Natural killer cell (primary cell): ENCODE results near the gene CNPY2. TPM values are rescaled to one million over a fixed set of nuclear protein-coding genes. Genes with fewer than 3 reads are reported as not detected.
A peak's percentile ranks its signal among the peaks of the same experiment; 100 is the strongest.
"Not testable (repeated sequence)": the region's sequence is repeated elsewhere in the genome, so short reads cannot be mapped to it uniquely, and the experiment has no call there.

Source experiments
- ATAC-seq, 3 donors: fragments of 150-1000 bp in 2 of 3; fragments of 200-7000 bp in 1 of 3; cut with Tn5 transposase; 1 replicate in 1 of 3; 2 replicates in 2 of 3; pipeline ENCODE4 v1.10.0; 2021; ENCODE audit warnings: mild to moderate bottlenecking in 2 of 3, moderate library complexity in 2 of 3
- DNase-seq, 2 donors: peaks; one replicate each; pipeline versions ENCODE4 v3.0.0 to v3.0.0-alpha.2; 2013 to 2021; ENCODE audit warnings: mixed read lengths in 1 of 2
- H3K27ac ChIP-seq: one replicate; pipeline ENCODE4 v1.5.1; 2013; ENCODE audit warnings: mild to moderate bottlenecking, low read length
- H3K27me3 ChIP-seq: one replicate; pipeline ENCODE4 v1.6.1; 2013; ENCODE audit warnings: low read length; ENCODE audit not compliant: control insufficient read depth, insufficient read depth
- H3K36me3 ChIP-seq: one replicate; pipeline ENCODE4 v1.6.1; 2013; ENCODE audit warnings: low read length; ENCODE audit not compliant: control insufficient read depth, insufficient read depth
- H3K4me1 ChIP-seq: one replicate; pipeline ENCODE4 v1.6.1; 2013; ENCODE audit warnings: low read length; ENCODE audit not compliant: control insufficient read depth, insufficient read depth
- H3K4me3 ChIP-seq: one replicate; pipeline ENCODE4 v1.5.1; 2013; ENCODE audit warnings: low read length
- H3K9me3 ChIP-seq: one replicate; pipeline ENCODE4 v1.6.1; 2013; ENCODE audit warnings: low read length; ENCODE audit not compliant: control insufficient read depth, insufficient read depth
- H3K27ac Mint-ChIP-seq, 2 donors: one replicate each; pipeline ENCODE4 v1.8.0; 2022; ENCODE audit warnings: mild to moderate bottlenecking in 2 of 2, mixed read lengths in 2 of 2, moderate library complexity in 1 of 2
- H3K27me3 Mint-ChIP-seq, 2 donors: one replicate each; pipeline ENCODE4 v1.8.0; 2022; ENCODE audit warnings: low read depth in 2 of 2, mixed read lengths in 2 of 2
- H3K36me3 Mint-ChIP-seq: one replicate; pipeline ENCODE4 v1.8.0; 2022; ENCODE audit warnings: mixed read lengths
- H3K4me1 Mint-ChIP-seq, 2 donors: one replicate each; pipeline ENCODE4 v1.8.0; 2022; ENCODE audit warnings: mixed read lengths in 2 of 2
- H3K4me3 Mint-ChIP-seq: one replicate; pipeline ENCODE4 v1.8.0; 2022; ENCODE audit warnings: mild to moderate bottlenecking, moderate library complexity, mixed read lengths
- H3K9me3 Mint-ChIP-seq, 2 donors: one replicate each; pipeline ENCODE4 v1.8.0; 2022; ENCODE audit warnings: mixed read lengths in 2 of 2
- WGBS: methylation state at CpG from one replicate; pipeline ENCODE4 v1.1.7; 2013; ENCODE audit warnings: missing lambda C conversion rate; ENCODE audit not compliant: insufficient coverage; 5-methylcytosine and 5-hydroxymethylcytosine counted together
- intact Hi-C: fragments of 100-400 bp; cut with micrococcal nuclease; formaldehyde crosslinking; loops from one replicate; pipeline ENCODE4 v1.14.2; 2022
- total RNA-seq, 4 donors: library from RNA; stranded (reverse); fragments of 120-200 nt in 1 of 4; gene quantifications; one replicate each; pipeline versions ENCODE4 v1.2.3 to v1.2.4, GENCODE V29; 2013 to 2022
- TF ChIP-seq, protein P1 (sequence below): fragments of 200-600 bp; IDR thresholded peaks from one replicate; pipeline ENCODE4 v1.8.0; 2022; ENCODE audit warnings: antibody characterized with exemption

CNPY2 gene
- total RNA-seq, 3 donors from 2014 or later (not counting 1 experiment from before 2014, with no cell fraction given), result 50.4 to 64.3 (median 60.8) TPM

DNA sequence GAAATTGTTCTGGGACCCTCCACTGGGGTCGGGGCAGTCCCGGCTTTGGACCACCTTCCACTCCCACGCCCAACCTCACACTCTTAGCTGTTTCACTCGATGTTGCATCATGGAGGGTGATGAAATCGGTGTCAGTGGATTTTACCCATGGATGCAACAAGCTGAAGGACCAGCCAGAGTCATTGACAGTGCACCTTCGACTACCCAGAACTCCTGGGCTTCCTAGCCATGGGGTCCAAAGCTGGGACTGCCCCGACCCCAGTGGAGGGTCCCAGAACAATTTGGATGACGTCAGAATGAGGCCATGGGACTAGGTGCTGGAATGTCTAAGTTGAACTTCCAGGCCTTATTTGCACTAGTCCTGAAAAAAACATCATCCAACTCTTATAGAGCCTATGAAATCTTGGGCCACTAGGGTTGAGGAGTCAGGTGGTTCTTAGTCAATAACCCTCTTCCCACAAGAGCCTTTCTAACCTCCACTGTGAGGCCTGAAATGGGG, 22.0 kb upstream of the CNPY2 start:
- Histone ChIP-seq H3K27me3 (no peaks in the 10 kb centered on the region), H3K27ac (peak overlapping the region; percentile 32), H3K4me3 (no peak overlapping the region), H3K4me1 (peaks cover 38% of the 10 kb centered on the region), H3K9me3 (no peaks in the 10 kb centered on the region), H3K36me3 (peaks cover 5% of the 10 kb centered on the region)
- H3K27ac Mint-ChIP-seq, result peak overlapping the region in 1 of 2 donors; percentile 91
- H3K4me1 Mint-ChIP-seq, result peaks cover 17 to 30% of the 10 kb centered on the region in 2 donors
- peaks cover 3% of the 10 kb centered on the region for H3K36me3 Mint-ChIP-seq
- no peaks in the 10 kb centered on the region for H3K27me3 Mint-ChIP-seq
- WGBS, result 93% methylated on average over 8 of the region's 8 CpGs
- no peaks in the 10 kb centered on the region for H3K9me3 Mint-ChIP-seq
- ATAC-seq (no peak), DNase-seq (peak in 1 of 2 donors; percentile 29)
- intact Hi-C loops, result no loop called here
- no peak overlapping the region for H3K4me3 Mint-ChIP-seq
- TF ChIP-seq, protein P1, sequence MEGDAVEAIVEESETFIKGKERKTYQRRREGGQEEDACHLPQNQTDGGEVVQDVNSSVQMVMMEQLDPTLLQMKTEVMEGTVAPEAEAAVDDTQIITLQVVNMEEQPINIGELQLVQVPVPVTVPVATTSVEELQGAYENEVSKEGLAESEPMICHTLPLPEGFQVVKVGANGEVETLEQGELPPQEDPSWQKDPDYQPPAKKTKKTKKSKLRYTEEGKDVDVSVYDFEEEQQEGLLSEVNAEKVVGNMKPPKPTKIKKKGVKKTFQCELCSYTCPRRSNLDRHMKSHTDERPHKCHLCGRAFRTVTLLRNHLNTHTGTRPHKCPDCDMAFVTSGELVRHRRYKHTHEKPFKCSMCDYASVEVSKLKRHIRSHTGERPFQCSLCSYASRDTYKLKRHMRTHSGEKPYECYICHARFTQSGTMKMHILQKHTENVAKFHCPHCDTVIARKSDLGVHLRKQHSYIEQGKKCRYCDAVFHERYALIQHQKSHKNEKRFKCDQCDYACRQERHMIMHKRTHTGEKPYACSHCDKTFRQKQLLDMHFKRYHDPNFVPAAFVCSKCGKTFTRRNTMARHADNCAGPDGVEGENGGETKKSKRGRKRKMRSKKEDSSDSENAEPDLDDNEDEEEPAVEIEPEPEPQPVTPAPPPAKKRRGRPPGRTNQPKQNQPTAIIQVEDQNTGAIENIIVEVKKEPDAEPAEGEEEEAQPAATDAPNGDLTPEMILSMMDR, result no peak

DNA sequence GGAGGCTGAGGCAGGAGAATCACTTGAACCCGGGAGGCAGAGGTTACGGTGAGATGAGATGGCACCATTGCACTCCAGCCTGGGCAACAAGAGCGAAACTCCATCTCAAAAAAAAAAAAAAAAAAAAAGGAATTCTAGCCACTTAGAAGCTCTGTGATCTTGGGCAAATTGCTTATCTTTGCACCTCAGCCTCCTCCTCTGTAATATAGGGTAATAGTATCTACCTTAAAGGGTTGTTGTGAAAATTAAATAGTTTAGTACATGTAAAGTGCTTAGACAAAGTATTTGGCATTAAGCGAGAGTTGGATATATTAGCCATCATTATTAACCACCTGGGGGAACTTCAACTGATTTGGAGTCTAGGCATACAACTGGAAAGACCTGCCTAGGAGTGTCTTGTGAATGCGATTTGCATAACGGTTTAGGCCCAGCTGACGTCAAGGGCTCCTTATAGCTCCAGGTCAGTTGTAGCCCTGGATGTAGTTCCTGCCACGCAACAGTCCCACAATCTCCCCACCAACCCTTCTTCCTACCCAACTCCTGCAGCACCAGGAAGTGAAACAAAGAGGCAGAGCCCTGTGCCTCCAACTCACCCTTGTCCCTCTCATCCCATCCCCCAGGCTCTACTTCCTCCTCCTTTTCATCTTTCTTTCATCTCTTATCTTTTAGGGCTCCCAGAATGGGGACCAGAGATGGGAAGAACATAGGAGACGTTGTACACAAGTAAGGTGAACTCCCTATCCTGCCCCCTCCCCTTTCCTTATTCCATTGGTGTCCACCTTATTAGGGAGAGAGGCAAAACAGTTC, 20.8 kb upstream of the CNPY2 start:
- no peak overlapping the region for H3K27ac ChIP-seq
- no peak for ATAC-seq
- intact Hi-C loops, result no loop called here
- peaks cover 42% of the 10 kb centered on the region for H3K4me1 ChIP-seq
- H3K36me3 Mint-ChIP-seq, result no peaks in the 10 kb centered on the region
- H3K4me1 Mint-ChIP-seq, result peaks cover 19 to 33% of the 10 kb centered on the region in 2 donors
- peak overlapping the region; percentile 8 to 11 for H3K27ac Mint-ChIP-seq
- H3K36me3 ChIP-seq, result peaks cover 1% of the 10 kb centered on the region
- TF ChIP-seq, protein P1, result no peak
- H3K27me3 ChIP-seq, result no peaks in the 10 kb centered on the region
- DNase-seq, result peak in 1 of 2 donors; percentile 19
- H3K4me3 ChIP-seq, result no peak overlapping the region
- H3K4me3 Mint-ChIP-seq, result no peak overlapping the region
- H3K27me3 Mint-ChIP-seq, result no peaks in the 10 kb centered on the region
- 93% methylated on average over 7 of the region's 9 CpGs for WGBS
- no peaks in the 10 kb centered on the region for H3K9me3 ChIP-seq
- no peaks in the 10 kb centered on the region for H3K9me3 Mint-ChIP-seq

DNA sequence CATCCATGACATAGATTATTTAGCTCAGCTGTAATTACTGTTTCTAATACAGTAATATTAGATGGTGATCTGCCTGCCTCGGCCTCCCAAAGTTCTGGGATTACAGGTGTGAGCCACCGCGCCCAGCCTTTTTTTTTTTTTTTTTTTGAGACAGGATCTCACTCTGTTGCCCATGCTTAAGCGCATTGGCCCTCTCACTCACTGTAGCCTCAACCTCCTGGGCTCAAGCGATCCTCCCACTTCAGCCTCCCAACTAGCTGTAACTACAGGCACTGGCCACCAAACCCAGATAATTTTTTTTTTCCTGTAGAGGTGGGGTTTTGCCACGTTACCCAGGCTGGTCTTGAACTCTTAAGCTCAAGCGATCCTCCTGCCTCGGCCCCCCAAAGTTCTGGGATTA, 19.7 kb upstream of the CNPY2 start:
- peaks cover 19 to 38% of the 10 kb centered on the region in 2 donors for H3K4me1 Mint-ChIP-seq

DNA sequence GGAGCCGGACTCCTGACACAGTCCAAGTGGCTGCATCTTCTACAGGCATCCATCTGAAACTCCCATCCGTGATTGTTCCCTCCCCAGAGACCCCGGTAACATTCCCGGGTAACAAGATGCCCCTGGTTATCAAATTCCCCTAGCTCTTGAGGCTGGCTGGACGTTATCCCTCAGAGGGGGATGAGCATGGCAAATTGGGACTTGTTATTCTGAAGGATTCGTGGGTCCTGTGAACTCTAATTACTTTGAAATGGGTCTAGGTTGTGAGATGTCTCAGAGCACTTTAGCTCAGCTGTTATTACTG, 18.7 kb upstream of the CNPY2 start:
- no peak for ATAC-seq
- WGBS, result 7% methylated on average over 5 of the region's 6 CpGs
- Mint-ChIP-seq H3K4me3 (peak overlapping the region; percentile 93), H3K9me3 (no peaks in the 10 kb centered on the region), H3K36me3 (no peaks in the 10 kb centered on the region), H3K4me1 (peaks cover 19 to 38% of the 10 kb centered on the region in 2 donors), H3K27me3 (no peaks in the 10 kb centered on the region), H3K27ac (peak overlapping the region; percentile 99)
- TF ChIP-seq, protein P1, result no peak
- no peak for DNase-seq
- H3K4me1 ChIP-seq, result peaks cover 37% of the 10 kb centered on the region
- no peaks in the 10 kb centered on the region for H3K9me3 ChIP-seq
- H3K27ac ChIP-seq, result peak overlapping the region; percentile 99
- H3K4me3 ChIP-seq, result peak overlapping the region; percentile 77
- intact Hi-C loops, result loop anchor here (1.0 to 5.0 kb wide), 4 partner anchors 18 to 133 kb away; partner anchors contain the start of genes COQ10A, SPRYD4 and STAT2
- H3K27me3 ChIP-seq, result no peaks in the 10 kb centered on the region
- H3K36me3 ChIP-seq, result no peaks in the 10 kb centered on the region

More for the DNA sequence above, 19.7 kb upstream of the CNPY2 start:
- H3K9me3 ChIP-seq, DNase-seq, H3K4me3 ChIP-seq, H3K9me3 Mint-ChIP-seq, H3K27me3 ChIP-seq, H3K4me3 Mint-ChIP-seq, H3K27me3 Mint-ChIP-seq, H3K36me3 Mint-ChIP-seq, ATAC-seq, H3K36me3 ChIP-seq, H3K27ac Mint-ChIP-seq, H3K27ac ChIP-seq: not testable (repeated sequence)
- intact Hi-C loops, result loop anchor here (2.0 kb wide), 1 partner anchor 69 kb away; the partner anchor contains the start of gene COQ10A
- H3K4me1 ChIP-seq, result peaks cover 42% of the 10 kb centered on the region
- WGBS, result over 99% methylated on average over 8 of the region's 8 CpGs
